CD4-positive, alpha-beta memory T cell (primary cell): Measurements from ENCODE around the gene TFAM. TPM values are rescaled to one million over a fixed set of nuclear protein-coding genes. Genes with fewer than 3 reads are reported as not detected.
"Not testable (repeated sequence)": the region's sequence is repeated elsewhere in the genome, so short reads cannot be mapped to it uniquely, and the experiment has no call there.

Source experiments
- CTCF ChIA-PET: fragments of 350-600 bp; sonication (Branson Sonifier 250); formaldehyde crosslinking; loops from one replicate; lab custom pipeline; 2021; ENCODE audit warnings: inconsistent platforms; ENCODE audit not compliant: partially characterized antibody; lab: Charles Lee
- POLR2A ChIA-PET: fragments of 350-600 bp; sonication (Branson Sonifier 250); formaldehyde crosslinking; loops from one replicate; lab custom pipeline; 2021; ENCODE audit not compliant: partially characterized antibody; lab: Charles Lee
- DNase-seq, 5 donors: peaks; one replicate each; pipeline versions ENCODE4 v3.0.0 to v3.0.0-alpha.2; 2020 to 2022; ENCODE audit warnings: mixed read lengths in 1 of 5
- H3K27ac ChIP-seq: one replicate; pipeline ENCODE4 v1.7.0; 2013; ENCODE audit warnings: low read depth, low read length
- H3K27me3 ChIP-seq: 2 replicates; pipeline ENCODE4 v1.7.0; 2013; ENCODE audit warnings: mild to moderate bottlenecking, low read length, moderate library complexity; ENCODE audit not compliant: insufficient read depth
- H3K36me3 ChIP-seq: 2 replicates; pipeline ENCODE4 v1.7.0; 2013; ENCODE audit warnings: mild to moderate bottlenecking, low read length, moderate library complexity; ENCODE audit not compliant: insufficient read depth
- H3K4me1 ChIP-seq: 2 replicates; pipeline ENCODE4 v1.7.0; 2013; ENCODE audit warnings: mild to moderate bottlenecking, low read length, moderate library complexity; ENCODE audit not compliant: insufficient read depth
- H3K4me3 ChIP-seq, 2 donors: one replicate each; pipeline ENCODE4 v1.7.0; 2013; ENCODE audit warnings: low read length in 2 of 2, mild to moderate bottlenecking in 1 of 2
- H3K9me3 ChIP-seq, 2 donors: one replicate each; pipeline ENCODE4 v1.7.0; 2013; ENCODE audit warnings: low read length in 2 of 2, control low read depth in 1 of 2; ENCODE audit not compliant: control insufficient read depth in 1 of 2
- H3K27ac Mint-ChIP-seq, 7 donors: one replicate each; pipeline ENCODE4 v1.8.0; 2020 to 2021; ENCODE audit warnings: mixed read lengths in 7 of 7, mild to moderate bottlenecking in 6 of 7, inconsistent platforms in 3 of 7, moderate library complexity in 3 of 7
- H3K27me3 Mint-ChIP-seq, 2 donors: one replicate each; pipeline ENCODE4 v1.8.0; 2020 to 2021; ENCODE audit warnings: mixed read lengths in 2 of 2
- H3K36me3 Mint-ChIP-seq, 2 donors: one replicate each; pipeline ENCODE4 v1.8.0; 2020 to 2021; ENCODE audit warnings: mixed read lengths in 2 of 2, inconsistent platforms in 1 of 2, mild to moderate bottlenecking in 1 of 2
- H3K4me1 Mint-ChIP-seq, 4 donors: one replicate each; pipeline ENCODE4 v1.8.0; 2020 to 2021; ENCODE audit warnings: mixed read lengths in 4 of 4, mild to moderate bottlenecking in 1 of 4
- H3K4me3 Mint-ChIP-seq, 8 donors: one replicate each; pipeline ENCODE4 v1.8.0; 2020 to 2021; ENCODE audit warnings: mixed read lengths in 8 of 8, mild to moderate bottlenecking in 7 of 8, moderate library complexity in 6 of 8, inconsistent platforms in 3 of 8
- H3K9me3 Mint-ChIP-seq, 8 donors: one replicate each; pipeline ENCODE4 v1.8.0; 2020 to 2021; ENCODE audit warnings: mixed read lengths in 8 of 8, mild to moderate bottlenecking in 5 of 8, inconsistent platforms in 3 of 8, moderate library complexity in 1 of 8
- intact Hi-C: fragments of 100-400 bp; cut with micrococcal nuclease; formaldehyde crosslinking; loops from one replicate; pipeline ENCODE4 v1.15.1; 2023
- polyA plus RNA-seq, 2 donors: library from polyadenylated mRNA; unstranded; fragments of 300-500 nt; fragmentation: Illumina TruSeq; gene quantifications; one replicate each; pipeline ENCODE4 v1.2.3, GENCODE V29; 2021
- total RNA-seq, 2 experiments: library from RNA; stranded (reverse); gene quantifications; one replicate each; pipeline ENCODE4 v1.2.3, GENCODE V29; 2021

TFAM gene
- total and polyA plus RNA-seq, 4 experiments from 2014 or later: 28.5 to 52.1 (median 44.1) TPM

DNA sequence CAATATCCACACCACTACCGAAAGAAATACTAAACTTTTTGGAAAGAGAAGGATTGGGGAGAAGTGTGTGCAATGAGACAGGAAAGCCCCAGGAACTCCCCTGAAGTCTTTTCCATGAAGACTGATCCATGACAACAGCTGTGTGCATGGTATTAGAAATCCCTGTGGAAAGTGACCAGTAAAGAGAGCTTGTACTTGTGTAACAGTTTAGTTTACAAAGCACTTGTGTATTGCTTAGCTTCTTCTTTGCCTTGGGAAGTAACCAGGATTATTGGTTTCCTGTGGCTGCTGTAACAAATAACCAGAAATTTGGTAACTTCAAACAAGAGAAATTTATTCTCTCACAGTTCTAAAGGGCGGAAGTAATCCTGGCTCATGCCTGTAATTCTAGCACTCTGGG lies 18.8 kb downstream of the TFAM start:
- ChIA-PET POLR2A (no interaction called here), CTCF (interaction anchor here (1.4 kb wide), 1 partner anchor 11 kb away, joined by 3 read pairs; no protein-coding TSS in a partner anchor)
- Histone ChIP-seq H3K4me3 (no peak overlapping the region), H3K27ac (no peak overlapping the region), H3K36me3 (no peaks in the 10 kb centered on the region), H3K27me3 (no peaks in the 10 kb centered on the region), H3K9me3 (no peaks in the 10 kb centered on the region), H3K4me1 (no peaks in the 10 kb centered on the region)
- Mint-ChIP-seq H3K36me3 (peaks cover 0 to 12% of the 10 kb centered on the region in 2 donors), H3K27me3 (no peaks in the 10 kb centered on the region), H3K9me3 (no peaks in the 10 kb centered on the region), H3K27ac (no peak overlapping the region), H3K4me1 (no peaks in the 10 kb centered on the region), H3K4me3 (no peak overlapping the region)
- no peak for DNase-seq
- intact Hi-C loops: no loop called here

- DNase-seq: no peak
- peaks cover 2 to 3% of the 10 kb centered on the region in 2 donors for H3K27me3 Mint-ChIP-seq
- Histone ChIP-seq H3K4me3 (no peak overlapping the region), H3K36me3 (no peaks in the 10 kb centered on the region), H3K27ac (no peak overlapping the region), H3K4me1 (no peaks in the 10 kb centered on the region), H3K27me3 (no peaks in the 10 kb centered on the region), H3K9me3 (no peaks in the 10 kb centered on the region)
- H3K4me1 Mint-ChIP-seq: no peaks in the 10 kb centered on the region
- intact Hi-C loops: no loop called here
- POLR2A ChIA-PET: no interaction called here
- H3K4me3 Mint-ChIP-seq: no peak overlapping the region
- CTCF ChIA-PET: no interaction called here
- H3K36me3 Mint-ChIP-seq: no peaks in the 10 kb centered on the region
- H3K9me3 Mint-ChIP-seq: peaks cover 0 to 2% (median 0%) of the 10 kb centered on the region in 8 donors
- H3K27ac Mint-ChIP-seq: no peak overlapping the region
These were observed 24.9 kb downstream of the TFAM start for GRCh38 chr10:58409956-58410610.

DNA sequence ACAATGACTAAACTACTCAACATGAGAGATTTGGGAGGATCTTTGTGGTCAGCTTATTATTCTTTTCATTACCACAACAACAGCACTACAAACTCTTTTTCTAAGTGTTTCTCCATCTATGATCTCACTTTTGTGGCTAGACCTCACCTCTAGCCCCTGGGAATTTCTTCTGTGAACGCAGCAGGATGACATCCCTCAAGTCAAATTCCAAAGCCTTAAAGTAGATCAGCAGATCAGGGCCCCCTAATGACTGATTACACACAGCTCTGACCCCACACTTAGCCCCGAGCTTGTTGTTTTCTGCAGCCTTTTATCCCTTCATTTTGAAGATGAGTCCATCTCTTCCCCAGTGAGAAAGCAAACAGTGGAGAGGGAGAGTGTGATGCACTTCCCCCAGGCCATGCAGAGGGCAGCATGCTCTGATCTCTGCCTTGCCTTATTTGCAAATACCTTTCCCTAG lies 27.3 kb downstream of the TFAM start:
- no peaks in the 10 kb centered on the region for H3K4me1 Mint-ChIP-seq
- peaks cover 7 to 8% of the 10 kb centered on the region in 2 donors for H3K27me3 Mint-ChIP-seq
- intact Hi-C loops: no loop called here
- no peak overlapping the region for H3K27ac Mint-ChIP-seq
- no peaks in the 10 kb centered on the region for H3K36me3 Mint-ChIP-seq
- Histone ChIP-seq H3K27me3 (no peaks in the 10 kb centered on the region), H3K27ac (no peak overlapping the region), H3K36me3 (no peaks in the 10 kb centered on the region), H3K9me3 (no peaks in the 10 kb centered on the region), H3K4me3 (no peak overlapping the region), H3K4me1 (no peaks in the 10 kb centered on the region)
- no peak for DNase-seq
- POLR2A ChIA-PET: no interaction called here
- no peak overlapping the region for H3K4me3 Mint-ChIP-seq
- CTCF ChIA-PET: no interaction called here
- peaks cover 0 to 4% (median 0%) of the 10 kb centered on the region in 8 donors for H3K9me3 Mint-ChIP-seq

- H3K4me3 Mint-ChIP-seq: no peak overlapping the region
- H3K36me3 Mint-ChIP-seq: no peaks in the 10 kb centered on the region
- H3K27me3 Mint-ChIP-seq: peaks cover 7 to 11% of the 10 kb centered on the region in 2 donors
- H3K27ac Mint-ChIP-seq: no peak overlapping the region
- no peak overlapping the region for H3K27ac ChIP-seq
- H3K9me3 Mint-ChIP-seq: peaks cover 0 to 6% (median 0%) of the 10 kb centered on the region in 8 donors
- no peaks in the 10 kb centered on the region for H3K27me3 ChIP-seq
- DNase-seq: no peak
- intact Hi-C loops: no loop called here
- H3K9me3 ChIP-seq: no peaks in the 10 kb centered on the region
- H3K4me1 ChIP-seq: no peaks in the 10 kb centered on the region
- CTCF ChIA-PET: interaction anchor here (0.5 to 1.3 kb wide), 2 partner anchors 21 to 95 kb away, joined by 3 read pairs; no protein-coding TSS in a partner anchor
- POLR2A ChIA-PET: no interaction called here
- no peak overlapping the region for H3K4me3 ChIP-seq
- H3K36me3 ChIP-seq: no peaks in the 10 kb centered on the region
- no peaks in the 10 kb centered on the region for H3K4me1 Mint-ChIP-seq
These were observed 29.2 kb downstream of the TFAM start for GRCh38 chr10:58414270-58415041.

DNA sequence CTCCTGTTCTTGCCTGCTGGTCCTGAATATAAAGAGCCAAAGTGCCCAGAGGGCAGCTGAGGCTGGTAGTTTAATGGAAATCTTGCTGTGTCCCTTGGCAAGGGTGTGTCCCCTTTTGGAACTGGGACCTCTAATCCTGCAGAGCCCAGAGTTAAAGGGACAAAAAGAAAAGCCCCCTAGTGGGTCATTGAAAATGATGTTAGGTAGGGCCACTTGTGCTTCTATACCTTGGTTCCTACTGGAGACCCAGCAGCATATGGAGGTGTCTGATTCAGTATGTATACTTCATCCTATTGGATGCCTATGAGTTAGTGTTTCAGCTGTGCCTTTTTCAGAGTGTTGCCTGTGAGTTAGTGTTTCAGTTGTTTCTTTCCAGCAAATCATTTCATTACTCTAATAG lies 30.5 kb downstream of the TFAM start:
- Mint-ChIP-seq H3K27ac (no peak overlapping the region), H3K36me3 (no peaks in the 10 kb centered on the region), H3K27me3 (peaks cover 7 to 11% of the 10 kb centered on the region in 2 donors), H3K9me3 (peaks cover 0 to 8% (median 3%) of the 10 kb centered on the region in 8 donors), H3K4me3 (no peak overlapping the region), H3K4me1 (no peaks in the 10 kb centered on the region)
- Histone ChIP-seq H3K4me1 (no peaks in the 10 kb centered on the region), H3K9me3 (no peaks in the 10 kb centered on the region), H3K4me3 (no peak overlapping the region), H3K27ac (no peak overlapping the region), H3K27me3 (no peaks in the 10 kb centered on the region), H3K36me3 (no peaks in the 10 kb centered on the region)
- DNase-seq: no peak
- CTCF ChIA-PET: no interaction called here
- intact Hi-C loops: no loop called here
- POLR2A ChIA-PET: no interaction called here

- H3K4me3 ChIP-seq, H3K27ac Mint-ChIP-seq, H3K4me1 ChIP-seq, DNase-seq, H3K36me3 Mint-ChIP-seq, CTCF ChIA-PET, intact Hi-C loops, POLR2A ChIA-PET, H3K27ac ChIP-seq, H3K4me3 Mint-ChIP-seq, H3K36me3 ChIP-seq, H3K9me3 ChIP-seq, H3K27me3 ChIP-seq, H3K4me1 Mint-ChIP-seq: not testable (repeated sequence)
- Mint-ChIP-seq H3K9me3 (peaks cover 0 to 18% (median 8%) of the 10 kb centered on the region in 8 donors), H3K27me3 (peaks cover 12 to 19% of the 10 kb centered on the region in 2 donors)
These were observed 32.7 kb downstream of the TFAM start for GRCh38 chr10:58417902-58418301.

DNA sequence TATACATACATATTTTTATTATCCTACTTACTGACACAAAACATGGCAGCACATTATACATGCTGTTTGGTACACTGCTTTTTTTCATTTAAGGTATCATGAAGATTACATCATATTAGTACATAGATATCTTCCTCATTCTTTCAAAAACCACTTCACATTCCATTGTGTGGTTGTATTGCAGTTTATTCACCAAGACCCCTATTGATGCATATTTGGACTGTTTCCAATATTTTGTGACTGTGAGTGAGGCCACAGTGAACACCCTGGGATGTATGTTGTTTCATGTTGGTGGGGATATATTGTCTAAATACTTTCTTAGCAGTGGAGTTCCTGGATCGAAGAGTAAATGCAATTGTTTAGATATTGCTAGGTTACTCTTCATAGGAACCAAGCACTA lies 39.0 kb downstream of the TFAM start:
- Mint-ChIP-seq H3K4me1 (no peaks in the 10 kb centered on the region), H3K27ac (no peak overlapping the region)

More for the DNA sequence above, 39.0 kb downstream of the TFAM start:
- intact Hi-C loops: no loop called here
- H3K36me3 Mint-ChIP-seq: no peaks in the 10 kb centered on the region
- no peak overlapping the region for H3K27ac ChIP-seq
- no peak overlapping the region for H3K4me3 Mint-ChIP-seq
- POLR2A ChIA-PET: no interaction called here
- CTCF ChIA-PET: no interaction called here
- DNase-seq: no peak
- H3K27me3 ChIP-seq: no peaks in the 10 kb centered on the region
- no peaks in the 10 kb centered on the region for H3K4me1 ChIP-seq
- H3K36me3 ChIP-seq: no peaks in the 10 kb centered on the region
- H3K9me3 Mint-ChIP-seq: peaks cover 0 to 19% (median 15%) of the 10 kb centered on the region in 8 donors
- H3K4me3 ChIP-seq: no peak overlapping the region
- H3K9me3 ChIP-seq: no peaks in the 10 kb centered on the region
- H3K27me3 Mint-ChIP-seq: peaks cover 9 to 10% of the 10 kb centered on the region in 2 donors
